Mucosa of rectum (tissue), 2 donors: Measurements from ENCODE around the gene GPR158.

Experiments
- H3K27ac ChIP-seq, 2 donors: one replicate each; pipeline ENCODE4 v1.7.0; 2013; ENCODE audit warnings: inconsistent platforms in 2 of 2, low read depth in 2 of 2, low read length in 2 of 2
- H3K27me3 ChIP-seq, 2 donors: one replicate each; pipeline ENCODE4 v1.7.0; 2013; ENCODE audit warnings: low read length in 2 of 2; ENCODE audit not compliant: control insufficient read depth in 2 of 2, insufficient read depth in 2 of 2
- H3K36me3 ChIP-seq, 2 donors: one replicate each; pipeline ENCODE4 v1.7.0; 2013; ENCODE audit warnings: low read length in 2 of 2; ENCODE audit not compliant: control insufficient read depth in 2 of 2, insufficient read depth in 2 of 2
- H3K4me1 ChIP-seq, 2 donors: one replicate each; pipeline ENCODE4 v1.7.0; 2013; ENCODE audit warnings: low read length in 2 of 2, mild to moderate bottlenecking in 1 of 2; ENCODE audit not compliant: control insufficient read depth in 2 of 2, insufficient read depth in 2 of 2
- H3K4me3 ChIP-seq, 2 donors: one replicate each; pipeline ENCODE4 v1.7.0; 2013; ENCODE audit warnings: low read length in 2 of 2
- H3K9ac ChIP-seq, 2 donors: one replicate each; pipeline ENCODE4 v1.7.0; 2013; ENCODE audit warnings: low read length in 2 of 2, low read depth in 1 of 2, mild to moderate bottlenecking in 1 of 2
- H3K9me3 ChIP-seq, 2 donors: one replicate each; pipeline ENCODE4 v1.7.0; 2013; ENCODE audit warnings: low read length in 2 of 2; ENCODE audit not compliant: control insufficient read depth in 2 of 2
- donor health status: healthy.
- donor health status: Normal muscosa, but diverticular disease.

Gene GPR158

GRCh38 chr10:25492040-25492439 is 317.2 kb downstream of the GPR158 start:
- Histone ChIP-seq H3K9ac (no peak overlapping the region), H3K36me3 (no peaks in the 10 kb centered on the region), H3K4me1 (no peaks in the 10 kb centered on the region), H3K27ac (no peak overlapping the region), H3K4me3 (no peak overlapping the region), H3K27me3 (no peaks in the 10 kb centered on the region), H3K9me3 (no peaks in the 10 kb centered on the region)

- Histone ChIP-seq H3K27me3 (no peaks in the 10 kb centered on the region), H3K9ac (no peak overlapping the region), H3K4me1 (no peaks in the 10 kb centered on the region), H3K36me3 (no peaks in the 10 kb centered on the region), H3K27ac (no peak overlapping the region), H3K4me3 (no peak overlapping the region), H3K9me3 (no peaks in the 10 kb centered on the region)
Measured at GRCh38 chr10:25492680-25493079, 317.9 kb downstream of the GPR158 start.

GRCh38 chr10:25493122-25493893 is 318.5 kb downstream of the GPR158 start:
- H3K36me3 ChIP-seq = no peaks in the 10 kb centered on the region

GRCh38 chr10:25497246-25497645 is 322.4 kb downstream of the GPR158 start:
- H3K9me3 ChIP-seq = no peaks in the 10 kb centered on the region

More at GRCh38 chr10:25493122-25493893, 318.5 kb downstream of the GPR158 start:
- Histone ChIP-seq H3K4me1 (no peaks in the 10 kb centered on the region), H3K9me3 (no peaks in the 10 kb centered on the region), H3K9ac (no peak overlapping the region), H3K27me3 (no peaks in the 10 kb centered on the region), H3K4me3 (no peak overlapping the region), H3K27ac (no peak overlapping the region)

GRCh38 chr10:25498645-25499044 is 323.8 kb downstream of the GPR158 start:
- H3K27me3 ChIP-seq = no peaks in the 10 kb centered on the region
- H3K9me3 ChIP-seq = no peaks in the 10 kb centered on the region
- no peak overlapping the region for H3K27ac ChIP-seq
- no peaks in the 10 kb centered on the region for H3K36me3 ChIP-seq
- no peak overlapping the region for H3K9ac ChIP-seq
- H3K4me3 ChIP-seq = no peak overlapping the region
- no peaks in the 10 kb centered on the region for H3K4me1 ChIP-seq

More at GRCh38 chr10:25497246-25497645, 322.4 kb downstream of the GPR158 start:
- no peaks in the 10 kb centered on the region for H3K27me3 ChIP-seq
- no peak overlapping the region for H3K27ac ChIP-seq
- H3K36me3 ChIP-seq = no peaks in the 10 kb centered on the region
- no peak overlapping the region for H3K4me3 ChIP-seq
- H3K4me1 ChIP-seq = no peaks in the 10 kb centered on the region
- H3K9ac ChIP-seq = no peak overlapping the region

GRCh38 chr10:25501912-25502311 is 327.1 kb downstream of the GPR158 start:
- no peak overlapping the region for H3K9ac ChIP-seq
- H3K27me3 ChIP-seq = no peaks in the 10 kb centered on the region
- no peaks in the 10 kb centered on the region for H3K4me1 ChIP-seq
- H3K27ac ChIP-seq = no peak overlapping the region
- H3K9me3 ChIP-seq = peaks cover 0 to 1% of the 10 kb centered on the region in 2 donors
- H3K36me3 ChIP-seq = no peaks in the 10 kb centered on the region
- H3K4me3 ChIP-seq = no peak overlapping the region

GRCh38 chr10:25502453-25502852 is 327.7 kb downstream of the GPR158 start:
- no peaks in the 10 kb centered on the region for H3K36me3 ChIP-seq
- H3K4me1 ChIP-seq = no peaks in the 10 kb centered on the region
- H3K27ac ChIP-seq = no peak overlapping the region
- H3K9me3 ChIP-seq = peaks cover 0 to 1% of the 10 kb centered on the region in 2 donors
- H3K4me3 ChIP-seq = no peak overlapping the region
- H3K9ac ChIP-seq = no peak overlapping the region
- no peaks in the 10 kb centered on the region for H3K27me3 ChIP-seq

- Histone ChIP-seq H3K27ac (no peak overlapping the region), H3K4me3 (no peak overlapping the region), H3K4me1 (no peaks in the 10 kb centered on the region), H3K9me3 (peaks cover 0 to 1% of the 10 kb centered on the region in 2 donors), H3K36me3 (no peaks in the 10 kb centered on the region), H3K27me3 (no peaks in the 10 kb centered on the region), H3K9ac (no peak overlapping the region)
Measured at GRCh38 chr10:25504306-25504705, 329.5 kb downstream of the GPR158 start.

GRCh38 chr10:25504838-25505237 is 330.0 kb downstream of the GPR158 start:
- Histone ChIP-seq H3K4me1 (no peaks in the 10 kb centered on the region), H3K36me3 (no peaks in the 10 kb centered on the region), H3K9me3 (peaks cover 0 to 1% of the 10 kb centered on the region in 2 donors), H3K27ac (no peak overlapping the region), H3K9ac (no peak overlapping the region), H3K27me3 (no peaks in the 10 kb centered on the region), H3K4me3 (no peak overlapping the region)

- no peaks in the 10 kb centered on the region for H3K36me3 ChIP-seq
- no peaks in the 10 kb centered on the region for H3K27me3 ChIP-seq
- H3K27ac ChIP-seq = no peak overlapping the region
- peaks cover 0 to 1% of the 10 kb centered on the region in 2 donors for H3K9me3 ChIP-seq
- no peak overlapping the region for H3K4me3 ChIP-seq
- H3K9ac ChIP-seq = no peak overlapping the region
- no peaks in the 10 kb centered on the region for H3K4me1 ChIP-seq
Measured at GRCh38 chr10:25505466-25505865, 330.7 kb downstream of the GPR158 start.
